Stimulated activated CD8-positive, alpha-beta memory T cell treated with anti-CD3 and anti-CD28 coated beads, Interleukin-15, amount 100 ng/mL, for 4 hours (primary cell): ENCODE data around the gene SLC26A6.

ENCODE experiments used
- DNase-seq, 2 donors: peaks; one replicate each; pipeline ENCODE4 v3.0.0-alpha.2; 2020; ENCODE audit warnings: low read depth in 2 of 2

Gene SLC26A6

DNA sequence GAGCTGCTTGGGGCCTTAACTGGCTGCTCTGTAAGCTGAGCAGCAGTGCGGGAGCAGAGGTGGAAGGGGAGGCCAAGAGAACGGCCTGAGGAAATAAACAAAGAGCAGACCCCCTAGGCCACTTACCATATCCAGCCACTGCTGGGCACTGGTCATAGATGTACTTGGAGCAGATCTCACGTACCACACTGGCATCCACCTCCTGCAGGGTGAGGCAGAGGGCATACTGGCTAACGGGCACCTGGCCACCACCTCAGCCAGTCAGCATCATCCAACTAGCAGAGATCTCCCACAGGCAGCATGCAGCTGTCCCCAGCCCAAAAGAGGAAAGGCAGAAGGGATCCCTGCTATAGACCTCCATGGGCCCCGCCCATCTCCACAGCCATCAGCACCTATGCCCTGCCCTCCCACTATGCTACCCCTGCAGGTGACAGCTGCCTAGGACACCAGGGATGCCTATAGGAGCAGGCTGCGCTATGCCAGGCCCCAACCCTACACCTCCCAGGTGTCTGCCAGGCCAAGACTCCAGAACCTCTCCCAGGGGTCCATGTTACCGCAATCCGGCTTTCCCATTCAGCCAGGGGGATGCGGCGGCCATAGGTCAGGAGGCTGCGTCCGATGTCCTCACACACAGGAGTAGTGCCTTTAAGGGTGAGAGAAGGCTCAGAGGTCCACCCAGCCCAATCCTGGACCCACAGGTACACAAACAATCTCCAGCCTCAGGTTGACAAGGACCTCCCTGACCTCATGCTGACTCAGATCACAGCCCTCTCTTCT is 35.6 kb downstream of the SLC26A6 start:
- no peak for DNase-seq

DNA sequence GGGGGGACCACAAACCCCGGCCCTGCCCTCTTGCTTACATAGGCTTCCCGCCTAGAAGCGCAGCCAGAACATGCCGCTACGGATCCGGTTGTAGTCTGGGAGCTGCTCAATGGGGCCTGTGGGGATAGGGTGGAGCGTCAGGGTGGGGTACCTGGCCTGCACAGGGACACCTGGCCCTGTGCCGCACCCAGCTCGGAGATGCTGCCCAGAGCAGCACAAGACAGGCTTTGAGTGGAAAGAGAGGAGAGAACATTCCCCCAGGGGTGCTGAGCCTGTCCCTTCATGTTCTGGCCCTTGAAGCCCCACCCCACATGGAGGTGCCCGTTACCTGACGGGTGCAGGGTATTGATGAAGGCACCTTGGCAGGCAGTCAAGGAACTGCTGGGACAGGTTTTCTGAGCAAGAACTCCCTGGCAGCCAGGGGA is 36.2 kb downstream of the SLC26A6 start:
- DNase-seq: no peak

DNA sequence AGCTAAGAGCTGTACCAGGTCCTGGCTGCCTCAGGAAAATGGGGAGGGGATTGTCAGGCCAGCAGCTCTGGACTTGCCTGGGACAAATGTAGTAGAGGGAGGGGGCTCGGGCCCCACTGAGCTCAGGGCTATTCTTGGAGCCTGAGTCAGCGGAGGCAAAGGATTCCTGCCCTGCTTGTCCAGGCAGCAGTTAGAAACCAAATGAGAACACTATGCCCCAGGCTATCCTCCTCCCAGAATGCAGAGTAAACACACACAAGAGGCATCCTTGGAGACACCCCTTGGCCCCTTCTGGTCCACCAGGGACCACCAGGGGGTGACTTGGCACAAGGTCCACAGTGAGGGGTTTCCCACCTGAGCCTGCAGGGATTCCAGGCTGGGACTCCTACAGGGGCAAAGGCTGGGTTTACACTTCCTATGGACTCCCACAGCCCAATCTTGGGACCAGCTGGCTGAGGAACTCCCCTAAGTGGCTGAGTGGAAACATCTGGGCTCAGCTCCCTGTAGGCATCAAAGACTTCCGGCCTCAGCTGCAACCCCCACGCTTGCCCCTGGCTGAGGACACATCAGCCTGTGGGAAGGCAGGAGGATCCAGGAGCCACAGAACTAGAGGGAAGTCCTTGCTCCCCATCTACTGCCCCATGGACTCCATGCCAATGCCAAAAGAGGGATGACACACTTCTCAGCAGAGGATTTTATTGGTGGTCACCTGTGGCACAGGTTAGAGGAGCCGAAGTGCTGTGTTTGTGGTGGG is 36.8 kb downstream of the SLC26A6 start:
- DNase-seq: no peak

DNA sequence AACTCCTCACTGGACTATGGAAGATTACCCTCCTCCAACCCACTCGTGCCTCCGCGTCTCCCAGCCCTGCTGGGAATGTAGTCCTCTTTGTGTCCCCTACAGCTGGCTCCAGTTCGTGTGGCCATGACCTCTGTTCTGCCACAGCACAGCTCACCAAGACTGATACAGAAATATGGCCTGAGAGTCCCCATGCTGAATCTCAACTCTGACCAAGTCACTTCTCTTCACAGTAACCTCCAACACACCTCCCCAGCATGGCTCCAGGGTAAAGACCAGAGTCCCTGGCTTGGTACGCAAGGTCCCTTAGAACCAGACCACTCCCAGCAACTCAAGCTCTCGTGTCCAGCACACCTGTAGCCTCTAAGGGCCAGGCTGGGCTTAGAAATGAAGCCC is 37.9 kb downstream of the SLC26A6 start:
- DNase-seq: no peak

DNA sequence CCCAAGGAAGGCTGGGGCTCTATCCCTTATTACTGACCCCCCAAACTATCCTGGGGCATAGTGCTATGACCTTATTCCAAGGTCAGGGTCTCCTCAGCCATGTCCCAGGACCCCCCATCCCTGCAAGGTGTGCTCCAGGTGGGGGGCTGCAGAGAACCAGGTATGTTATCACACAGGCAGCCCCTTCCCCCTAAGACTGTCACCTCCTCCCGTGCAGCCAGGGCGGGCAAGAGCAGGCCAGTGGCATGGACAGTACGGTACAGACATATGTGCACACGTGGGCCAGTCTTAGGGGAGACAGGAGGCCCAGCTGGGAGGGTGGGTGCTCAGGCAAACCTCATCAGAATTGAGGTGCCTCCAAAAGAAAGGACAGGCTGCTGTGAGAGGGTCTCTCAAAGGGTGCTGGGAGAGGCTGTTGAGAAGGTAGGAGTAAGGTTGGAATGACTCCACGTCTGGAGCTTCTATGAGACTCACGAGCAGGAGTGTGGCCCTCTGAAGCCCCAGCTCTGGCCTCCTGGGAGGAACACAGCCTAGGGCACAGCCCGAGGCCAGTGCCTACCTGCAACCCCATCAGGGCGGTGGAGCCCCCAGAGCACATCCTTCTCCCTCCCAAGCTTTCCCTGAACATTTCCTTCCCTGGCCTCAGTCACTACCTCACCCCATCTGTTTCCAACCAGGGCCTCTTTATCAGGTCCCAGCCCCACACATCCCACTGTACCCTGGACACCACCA is 38.4 kb downstream of the SLC26A6 start:
- no peak for DNase-seq

DNA sequence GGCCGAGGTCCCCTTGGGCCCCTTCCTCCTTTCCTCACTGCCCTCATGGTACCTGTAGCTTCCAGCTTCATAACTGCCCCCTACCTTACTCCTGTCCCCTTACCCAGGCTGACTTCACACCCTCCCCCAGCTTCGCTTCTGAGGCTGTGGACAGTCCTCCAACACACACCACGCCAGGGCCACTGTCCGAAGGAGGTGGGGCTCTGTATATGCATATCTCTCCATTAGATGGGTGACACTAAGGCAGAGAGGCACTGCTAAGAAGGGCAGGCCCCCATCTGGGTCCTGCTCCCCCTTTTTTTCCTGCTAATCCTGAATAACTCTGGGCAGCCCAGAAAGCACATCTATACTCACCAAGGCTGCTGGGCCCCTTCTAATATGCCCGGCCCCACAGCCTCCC is 39.1 kb downstream of the SLC26A6 start:
- DNase-seq: no peak

DNA sequence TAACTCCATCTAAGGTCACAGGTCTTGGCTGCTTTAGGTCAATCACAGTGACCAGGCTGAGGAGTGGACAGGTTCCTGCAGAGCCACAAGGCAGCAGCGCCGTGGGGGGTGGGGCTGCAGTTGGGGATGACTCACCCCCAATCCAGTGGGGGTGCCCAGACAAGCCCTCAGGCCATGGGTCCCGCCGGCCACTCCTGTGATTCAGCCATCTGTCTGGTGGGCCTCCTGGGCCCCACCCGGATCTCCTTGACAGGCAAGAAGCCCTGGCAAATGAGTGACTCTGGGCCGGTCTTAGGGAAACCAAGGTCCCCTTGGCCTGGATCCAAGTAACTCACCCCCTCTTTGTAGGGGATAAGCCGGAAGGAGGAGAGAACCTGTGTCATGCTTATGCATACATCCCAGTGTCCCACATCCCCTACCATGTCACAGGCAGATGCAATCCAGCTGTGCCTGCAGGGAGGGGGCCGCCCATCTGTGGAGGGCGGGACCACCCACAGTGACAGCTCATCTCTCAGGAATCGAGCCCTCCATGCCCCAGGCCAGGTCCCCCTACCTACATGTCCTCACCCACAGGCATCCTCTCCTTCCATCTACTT is 39.6 kb downstream of the SLC26A6 start:
- no peak for DNase-seq

DNA sequence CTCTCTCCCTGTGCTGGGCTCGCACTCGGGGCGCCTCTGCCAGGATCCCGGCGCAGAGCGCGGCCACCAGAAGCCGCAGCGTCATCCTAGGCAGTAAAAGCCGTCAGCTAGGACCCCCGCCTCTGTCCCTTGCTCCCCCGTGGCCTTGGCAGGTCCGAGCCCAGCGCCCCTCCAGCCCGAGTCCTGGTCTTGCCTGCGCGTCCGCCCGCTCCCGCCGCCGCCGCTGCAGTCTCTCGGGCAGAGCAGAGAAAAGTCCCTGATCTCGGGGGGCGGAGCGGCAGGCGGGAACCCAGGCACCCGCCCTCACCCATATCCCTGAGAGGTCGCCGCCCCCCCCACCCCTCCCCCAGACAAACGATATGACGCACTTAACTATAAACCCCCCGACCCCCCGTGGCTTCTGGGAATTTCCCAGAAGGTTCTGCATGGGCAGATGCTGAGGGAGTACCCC is 40.2 kb downstream of the SLC26A6 start, which contains the start of gene COL7A1:
TSS of gene COL7A1 (minus strand) at position 255 of the 451 bp plus-strand sequence. CDS start at position 85, 170 bp downstream.
- no peak for DNase-seq

DNA sequence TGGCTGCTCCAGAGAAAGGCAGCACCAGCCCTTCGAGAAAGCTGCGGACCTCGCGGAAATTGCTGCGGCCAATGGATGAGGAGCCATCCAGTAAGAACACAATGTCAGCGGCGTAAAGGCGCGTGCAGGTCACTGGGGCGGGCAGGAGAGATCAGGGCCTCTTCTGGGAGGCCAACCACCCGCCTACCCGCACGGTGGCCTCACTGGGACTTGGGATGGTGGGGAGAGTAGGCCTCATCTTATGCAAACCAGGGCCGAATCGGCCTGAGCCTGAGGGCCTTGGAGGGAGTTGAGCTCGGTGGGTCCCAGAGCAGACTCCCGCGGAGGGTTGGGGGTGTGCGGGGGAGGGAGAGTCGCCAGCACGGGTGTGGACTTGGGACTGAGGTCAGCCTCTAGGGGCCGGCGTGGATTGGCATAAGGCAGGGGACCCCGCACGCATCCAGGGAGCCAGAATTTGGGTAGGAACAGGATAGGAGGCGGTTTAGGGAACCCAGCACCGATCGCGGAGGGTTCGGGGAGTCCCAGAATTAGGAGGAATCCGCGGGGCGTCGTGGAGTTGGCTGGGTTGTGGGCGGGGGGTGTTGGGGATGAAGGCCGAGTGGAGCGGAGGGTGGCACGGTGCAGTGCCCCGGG is 40.7 kb downstream of the SLC26A6 start:
- no peak for DNase-seq

DNA sequence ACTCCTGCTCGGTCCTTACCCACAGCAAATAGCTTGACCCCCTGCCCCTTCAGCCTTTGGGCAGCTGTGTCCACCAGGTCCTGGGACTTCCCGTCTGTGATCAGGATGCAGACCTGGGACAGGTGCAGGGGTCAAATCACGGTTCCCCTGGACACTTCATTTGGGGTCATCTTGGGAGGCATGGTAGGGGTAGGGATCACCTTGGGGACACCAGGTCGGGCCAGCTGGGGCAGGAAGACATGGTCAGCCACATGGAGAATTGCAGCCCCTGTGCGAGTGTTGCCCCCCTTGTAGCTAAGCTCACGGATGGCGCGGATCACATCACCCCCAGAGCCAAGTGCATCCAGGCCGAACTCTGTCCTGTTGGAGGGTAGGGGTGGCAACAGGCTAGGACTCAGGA is 41.9 kb downstream of the SLC26A6 start:
- DNase-seq: no peak

DNA sequence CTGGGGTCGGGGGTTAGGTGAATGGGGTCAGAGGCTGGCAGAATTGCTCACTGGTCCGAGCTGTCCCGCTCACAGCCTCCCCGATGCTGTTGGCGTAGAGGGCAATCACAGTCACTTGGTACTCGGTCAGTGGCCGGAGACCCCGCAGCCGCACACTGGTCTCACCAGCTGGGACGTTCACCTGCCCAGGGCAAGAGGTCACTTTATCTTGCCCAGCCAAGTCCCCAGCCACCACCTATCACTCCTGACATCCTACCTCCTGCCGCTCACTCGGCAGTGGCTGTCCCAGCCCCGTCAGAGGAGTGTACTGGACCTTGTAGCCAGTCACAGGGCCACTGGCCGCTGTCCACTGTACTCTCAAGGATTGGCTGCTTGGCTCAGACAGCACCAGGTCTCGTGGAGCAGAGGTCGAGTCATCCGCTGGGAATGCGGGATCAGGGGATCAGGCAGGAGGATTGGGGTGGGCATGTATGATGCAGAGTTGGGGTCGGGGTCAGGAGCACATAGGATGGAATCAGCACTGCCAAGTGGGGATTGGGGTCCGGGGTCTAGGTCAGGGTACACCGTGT is 42.7 kb downstream of the SLC26A6 start:
- no peak for DNase-seq

DNA sequence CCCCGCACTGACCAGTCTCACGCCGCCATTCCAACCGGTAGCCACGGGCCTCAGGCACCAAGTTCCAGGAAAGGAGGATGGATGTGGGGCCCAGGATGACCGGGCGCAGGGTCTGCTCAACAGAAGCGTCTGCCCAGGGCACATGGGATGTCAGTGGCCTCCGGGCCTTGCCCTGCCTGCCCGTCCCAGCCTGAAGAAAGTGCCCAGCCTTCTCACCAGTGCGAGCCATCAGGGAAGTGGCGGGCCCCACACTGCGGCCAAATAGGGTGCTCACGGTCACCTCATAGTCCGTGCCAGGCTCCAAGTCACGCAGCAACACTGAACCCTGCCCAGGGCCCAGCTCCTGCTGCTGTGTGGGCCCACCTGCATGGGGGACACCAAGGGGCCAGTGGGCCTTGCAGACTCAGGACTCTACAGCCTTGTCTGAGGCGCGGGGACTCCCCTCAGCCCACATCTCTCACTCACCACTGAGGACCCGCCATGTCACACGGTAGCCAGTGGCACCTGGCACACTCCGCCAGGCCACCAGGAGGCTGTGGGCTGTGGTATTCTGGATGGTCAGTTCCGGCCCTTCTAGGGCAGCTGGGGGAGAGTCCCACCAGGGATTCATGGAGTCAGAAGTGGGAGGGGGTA is 43.3 kb downstream of the SLC26A6 start:
- no peak for DNase-seq

DNA sequence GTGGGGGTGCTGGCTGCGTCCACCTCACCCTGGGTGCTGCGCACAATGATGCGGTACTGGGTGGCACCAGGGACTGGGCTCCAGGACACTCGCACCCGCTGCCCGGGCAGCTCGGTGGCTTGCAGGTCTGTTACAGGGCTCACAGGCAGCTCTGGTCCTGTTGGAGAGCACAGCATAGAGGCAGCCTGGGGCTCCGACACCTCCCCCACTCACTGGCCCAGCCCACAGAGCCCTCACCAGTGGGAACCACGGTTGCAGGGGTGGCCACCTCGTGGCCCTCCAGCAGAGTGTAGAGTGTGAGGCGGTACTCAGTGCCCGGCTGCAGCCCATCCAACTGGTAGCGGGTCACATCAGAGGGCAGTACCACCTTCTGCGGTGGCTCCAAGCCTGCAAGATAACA is 43.8 kb downstream of the SLC26A6 start:
- no peak for DNase-seq

DNA sequence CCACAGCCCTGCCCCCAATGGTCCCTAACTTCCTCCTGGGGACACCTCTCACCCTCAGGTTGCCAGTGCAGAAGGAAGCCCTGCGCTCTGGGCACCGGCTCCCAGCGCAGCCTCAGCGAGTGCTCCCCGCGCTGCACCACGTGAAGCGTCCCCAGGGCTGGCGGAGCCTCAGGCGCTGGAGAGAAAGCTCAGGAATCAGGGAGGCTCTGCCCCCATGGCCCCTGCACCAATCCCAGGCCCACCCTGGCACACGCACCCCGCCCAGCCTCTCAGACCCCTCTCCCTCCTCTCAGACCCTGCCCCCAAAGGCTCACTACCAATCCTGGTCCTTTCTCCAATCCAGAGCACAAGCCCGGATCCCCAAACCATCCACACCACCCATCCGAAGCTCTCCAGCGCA is 47.0 kb downstream of the SLC26A6 start:
- DNase-seq: no peak

DNA sequence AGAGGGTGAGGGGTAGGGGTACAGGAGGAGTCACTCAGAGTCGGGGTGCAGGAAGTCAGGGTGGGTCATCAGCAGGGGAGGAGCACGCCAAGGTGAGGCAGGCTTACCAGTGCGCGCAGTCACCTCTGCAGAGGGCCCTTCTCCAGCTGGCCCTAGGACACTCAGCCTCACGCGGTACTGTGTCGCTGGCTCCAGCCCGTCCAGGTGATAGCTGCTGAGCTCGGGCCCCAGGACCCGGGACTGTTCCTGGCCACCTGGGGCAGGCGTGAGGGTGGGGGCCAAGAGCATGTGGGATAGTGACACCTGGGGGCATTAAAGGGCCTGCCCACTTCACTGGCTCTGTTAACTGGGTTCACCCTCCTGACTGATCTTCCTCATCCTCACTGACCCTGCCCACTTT is 47.6 kb downstream of the SLC26A6 start:
- DNase-seq: no peak

DNA sequence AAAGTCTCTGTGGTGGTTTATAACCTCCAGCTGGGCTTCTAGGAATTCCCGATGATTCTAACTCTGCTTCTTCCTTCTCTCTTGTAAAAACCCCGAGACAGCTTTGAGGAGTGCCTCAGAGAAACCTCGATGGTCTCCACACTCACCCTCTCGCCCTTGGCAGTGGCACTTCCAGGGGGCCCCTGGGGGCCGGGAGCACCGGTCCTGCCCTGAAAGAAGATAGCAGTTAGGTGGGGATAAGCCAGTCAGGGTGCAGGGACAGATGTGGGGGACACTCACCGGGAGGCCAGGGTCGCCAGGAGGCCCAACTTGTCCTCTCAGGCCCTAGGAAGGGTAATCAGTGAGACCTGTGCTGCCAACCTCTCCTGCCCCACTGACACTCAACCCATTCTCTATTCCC is 49.9 kb downstream of the SLC26A6 start:
- no peak for DNase-seq

DNA sequence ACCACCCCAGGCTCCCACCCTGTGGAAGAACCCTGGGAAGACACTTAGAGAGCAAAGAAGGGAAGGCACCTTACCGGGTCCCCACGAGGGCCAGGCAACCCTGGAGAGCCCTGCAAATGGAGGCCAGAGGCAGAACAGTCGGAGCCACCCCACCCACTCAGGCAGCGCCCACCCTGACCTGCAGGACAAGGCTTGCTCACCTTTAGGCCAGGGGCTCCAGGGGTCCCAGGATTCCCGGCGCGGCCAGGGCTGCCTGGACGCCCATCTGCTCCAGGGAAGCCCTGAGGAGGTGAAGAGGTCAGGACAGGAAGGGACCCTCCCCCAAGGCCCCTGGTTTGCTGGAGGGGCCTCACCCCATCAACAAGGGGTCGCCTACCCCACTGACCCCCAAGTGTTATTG is 50.4 kb downstream of the SLC26A6 start:
- DNase-seq: no peak

DNA sequence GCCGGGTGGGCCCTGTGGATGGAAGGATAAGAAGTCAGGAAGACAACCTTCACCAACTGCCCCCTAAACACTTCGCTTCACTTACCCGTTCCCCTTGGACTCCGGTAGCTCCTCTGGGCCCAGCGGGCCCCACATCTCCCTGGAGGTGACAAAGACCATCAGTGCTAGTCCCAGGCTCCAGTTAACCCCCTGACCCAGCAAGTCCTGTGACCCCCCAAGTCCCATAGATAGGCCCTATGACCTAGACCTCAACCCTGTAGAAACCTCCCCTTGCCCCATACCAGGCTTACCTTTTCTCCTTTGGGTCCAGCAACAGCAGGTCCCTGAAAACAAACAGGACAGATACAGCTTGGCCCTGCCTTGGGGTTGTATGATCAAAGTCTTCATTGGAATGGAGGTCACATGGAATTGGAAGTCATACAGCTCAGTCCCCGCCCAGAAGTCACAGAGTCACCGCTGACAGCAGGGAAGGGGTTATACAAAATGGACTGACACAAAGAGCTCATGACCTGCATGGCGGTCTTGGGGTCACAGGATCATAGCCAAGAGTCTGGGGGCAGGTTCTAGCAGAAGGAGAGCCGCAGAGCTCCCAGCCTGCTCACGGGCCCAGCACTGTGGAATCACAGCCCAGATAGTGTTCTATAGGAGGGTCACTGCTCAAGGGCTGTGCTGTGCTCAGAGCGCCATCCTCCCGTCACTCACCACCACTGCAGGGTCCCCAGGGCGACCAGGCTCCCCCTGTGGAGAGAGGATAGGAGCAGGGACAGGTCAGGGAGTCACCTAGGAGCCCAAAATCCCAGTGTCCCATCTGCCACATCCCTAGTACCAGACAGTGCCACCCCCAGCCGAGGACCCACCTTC is 53.4 kb downstream of the SLC26A6 start:
- DNase-seq: no peak

DNA sequence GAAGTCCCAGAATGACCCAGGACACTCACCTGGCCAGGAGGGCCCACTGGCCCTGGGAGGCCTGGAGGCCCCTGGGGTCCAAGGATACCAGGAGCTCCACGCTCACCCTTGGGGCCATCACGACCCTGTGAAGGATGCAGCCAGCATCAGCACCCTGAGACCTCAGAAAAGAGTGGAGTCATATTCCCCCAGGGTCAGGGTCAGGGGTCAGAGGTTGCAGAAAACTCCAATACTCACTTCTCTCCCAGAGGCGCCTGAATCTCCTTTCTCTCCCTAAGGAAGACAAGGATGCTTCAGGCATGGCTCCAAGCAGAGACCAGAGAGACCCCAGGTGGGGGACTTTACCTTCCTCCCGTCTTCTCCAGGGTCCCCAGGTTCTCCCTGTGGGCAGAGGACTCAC is 58.6 kb downstream of the SLC26A6 start:
- DNase-seq: no peak
